Tibial nerve (tissue), 4 donors: ENCODE results near the gene ADAMTS8.

ENCODE experiments used
- CTCF ChIP-seq, 5 experiments: fragments of 200-600 bp in 3 of 5; fragments of 450-650 bp in 2 of 5; sonication (generic) in 3 of 5; IDR thresholded peaks; one replicate each; pipeline ENCODE4 v1.5.1; 2016 to 2019; ENCODE audit warnings: antibody characterized with exemption in 5 of 5, mild to moderate bottlenecking in 3 of 5, moderate library complexity in 2 of 5
- EP300 ChIP-seq, 2 donors: sonication (generic); formaldehyde crosslinking; IDR thresholded peaks; one replicate each; pipeline ENCODE4 v1.6.1; 2017; ENCODE audit warnings: antibody characterized with exemption in 2 of 2, mild to moderate bottlenecking in 1 of 2

DNA sequence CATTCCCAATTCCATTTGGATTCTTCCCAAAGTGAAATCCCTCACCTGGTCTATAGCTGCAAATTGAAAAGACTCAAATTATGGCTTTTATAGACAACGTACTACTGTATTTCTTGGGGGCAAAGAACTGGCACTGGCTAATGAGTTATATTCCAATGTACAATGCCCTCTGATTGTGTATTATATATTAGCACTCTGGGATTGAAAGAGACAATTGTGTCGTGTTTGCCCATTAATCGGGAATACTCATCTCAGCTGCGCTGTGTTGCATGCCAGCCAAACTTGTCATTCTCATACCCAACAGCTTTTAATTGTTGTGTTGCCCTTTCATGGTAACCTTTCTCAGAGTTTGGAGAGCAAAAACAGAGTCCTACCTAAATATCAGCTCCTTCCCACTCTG is 58.7 kb downstream of the ADAMTS8 start:
- TF ChIP-seq CTCF (IDR thresholded peaks at IDR 0.05) (no peak), EP300 (IDR thresholded peaks at IDR 0.05) (no peak)
